PC-3 (cell line): ENCODE data around the gene RPS15.
"Not testable (repeated sequence)": the region's sequence is repeated elsewhere in the genome, so short reads cannot be mapped to it uniquely, and the experiment has no call there.

ENCODE experiments used
- EZH2 ChIP-seq: fragments of 300-600 bp; sonication (generic); IDR thresholded peaks from one replicate; pipeline ENCODE4 v1.6.1; 2017; ENCODE audit warnings: antibody characterized with exemption, mild to moderate bottlenecking, low read length; ENCODE audit not compliant: unreplicated experiment
- TF ChIP-seq, protein P1 (sequence below): fragments of 300-600 bp; sonication (generic); conservative IDR thresholded peaks from 2 replicates; pipeline ENCODE4 v1.5.1; 2017; ENCODE audit warnings: antibody characterized with exemption, low read depth, mild to moderate bottlenecking, low read length

DNA sequence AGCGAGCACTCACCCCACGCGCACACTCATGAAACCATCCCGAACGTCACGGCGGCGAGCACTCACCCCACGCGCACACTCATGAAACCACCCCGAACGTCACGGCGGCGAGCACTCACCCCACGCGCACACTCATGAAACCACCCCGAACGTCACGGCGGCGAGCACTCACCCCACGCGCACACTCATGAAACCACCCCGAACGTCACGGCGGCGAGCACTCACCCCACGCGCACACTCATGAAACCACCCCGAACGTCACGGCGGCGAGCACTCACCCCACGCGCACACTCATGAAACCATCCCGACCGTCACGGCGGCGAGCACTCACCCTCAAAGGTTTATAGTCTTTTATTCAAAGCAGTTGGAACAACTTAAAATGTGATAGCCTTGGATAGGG lies 18.1 kb upstream of the RPS15 start:
- TF ChIP-seq, protein P1, sequence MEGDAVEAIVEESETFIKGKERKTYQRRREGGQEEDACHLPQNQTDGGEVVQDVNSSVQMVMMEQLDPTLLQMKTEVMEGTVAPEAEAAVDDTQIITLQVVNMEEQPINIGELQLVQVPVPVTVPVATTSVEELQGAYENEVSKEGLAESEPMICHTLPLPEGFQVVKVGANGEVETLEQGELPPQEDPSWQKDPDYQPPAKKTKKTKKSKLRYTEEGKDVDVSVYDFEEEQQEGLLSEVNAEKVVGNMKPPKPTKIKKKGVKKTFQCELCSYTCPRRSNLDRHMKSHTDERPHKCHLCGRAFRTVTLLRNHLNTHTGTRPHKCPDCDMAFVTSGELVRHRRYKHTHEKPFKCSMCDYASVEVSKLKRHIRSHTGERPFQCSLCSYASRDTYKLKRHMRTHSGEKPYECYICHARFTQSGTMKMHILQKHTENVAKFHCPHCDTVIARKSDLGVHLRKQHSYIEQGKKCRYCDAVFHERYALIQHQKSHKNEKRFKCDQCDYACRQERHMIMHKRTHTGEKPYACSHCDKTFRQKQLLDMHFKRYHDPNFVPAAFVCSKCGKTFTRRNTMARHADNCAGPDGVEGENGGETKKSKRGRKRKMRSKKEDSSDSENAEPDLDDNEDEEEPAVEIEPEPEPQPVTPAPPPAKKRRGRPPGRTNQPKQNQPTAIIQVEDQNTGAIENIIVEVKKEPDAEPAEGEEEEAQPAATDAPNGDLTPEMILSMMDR, result not testable (repeated sequence)
- not testable (repeated sequence) for TF ChIP-seq EZH2
